ENCODE measurements around the gene KRT2.

The KRT2 gene

DNA sequence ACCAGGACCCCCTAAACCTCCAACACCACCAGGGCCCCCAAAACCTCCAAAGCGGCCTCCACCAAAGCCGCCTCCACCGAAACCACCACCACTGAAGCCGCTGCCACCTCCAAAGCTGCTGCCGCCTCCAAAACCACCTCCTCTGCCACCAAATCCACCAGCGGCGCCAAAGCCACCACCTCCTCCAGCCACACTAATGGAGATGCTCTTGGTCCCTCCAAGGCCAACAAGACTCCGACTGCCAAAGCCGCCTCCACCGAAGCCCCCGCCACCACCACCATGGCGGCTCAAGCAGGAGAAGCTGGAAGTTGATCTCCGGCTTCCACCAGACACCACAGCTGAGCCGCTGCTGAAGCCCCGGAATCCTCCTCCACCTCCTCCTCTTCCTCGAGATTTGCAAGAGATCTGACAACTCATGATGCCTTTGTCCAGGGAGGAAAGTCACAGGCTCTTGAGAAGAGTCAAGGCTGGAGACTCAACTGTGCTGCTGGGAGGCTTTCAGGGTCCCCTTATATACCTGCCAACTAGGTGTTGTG lies at the start of gene KRT2:
Gene KRT2 (minus strand): TSS at position 486 of the 536 bp plus-strand sequence. CDS start 69 bp downstream, at position 417.
- Histone ChIP-seq H3K4me3 (ENCODE audit: low read length in 2 of 2) (no peak within 1 kb of the TSS), H3K9me3 (ENCODE audit: control insufficient read depth in 2 of 2, low read length in 2 of 2) (no peaks in the 10 kb centered on the region), H3K4me1 (ENCODE audit: control insufficient read depth, insufficient read depth, low read length) (peaks cover 2% of the 10 kb centered on the region), H3K36me3 (ENCODE audit: control insufficient read depth in 2 of 2, insufficient read depth in 2 of 2, low read length in 2 of 2) (no peaks in the 10 kb centered on the region), H3K27me3 (ENCODE audit: control insufficient read depth in 1 of 2, insufficient read depth in 2 of 2, low read length in 2 of 2) (peaks cover 0 to 2% of the 10 kb centered on the region in 2 donors), H3K27ac (ENCODE audit: low read length) (no peak within 1 kb of the TSS), H3K9ac (ENCODE audit: low read length in 2 of 2) (no peak within 1 kb of the TSS)

- no peaks in the 10 kb centered on the region for H3K36me3 ChIP-seq (ENCODE audit: control insufficient read depth in 2 of 2, insufficient read depth in 2 of 2, low read length in 2 of 2)
- H3K9ac ChIP-seq (ENCODE audit: low read length in 2 of 2), result no peak overlapping the region
- H3K9me3 ChIP-seq (ENCODE audit: control insufficient read depth in 2 of 2, low read length in 2 of 2), result no peaks in the 10 kb centered on the region
- H3K27ac ChIP-seq (ENCODE audit: low read length), result no peak overlapping the region
- H3K4me1 ChIP-seq (ENCODE audit: control insufficient read depth, insufficient read depth, low read length), result no peaks in the 10 kb centered on the region
- H3K4me3 ChIP-seq (ENCODE audit: low read length in 2 of 2), result no peak overlapping the region
- peaks cover 0 to 25% of the 10 kb centered on the region in 2 donors for H3K27me3 ChIP-seq (ENCODE audit: control insufficient read depth in 1 of 2, insufficient read depth in 2 of 2, low read length in 2 of 2)
These were observed 49.3 kb upstream of the KRT2 start for GRCh38 chr12:52701281-52701680.

GRCh38 chr12:52699960-52700359 lies 47.9 kb upstream of the KRT2 start:
- H3K4me3 ChIP-seq (ENCODE audit: low read length in 2 of 2), result no peak overlapping the region
- H3K9ac ChIP-seq (ENCODE audit: low read length in 2 of 2), result no peak overlapping the region
- H3K4me1 ChIP-seq (ENCODE audit: control insufficient read depth, insufficient read depth, low read length), result no peaks in the 10 kb centered on the region
- H3K9me3 ChIP-seq (ENCODE audit: control insufficient read depth in 2 of 2, low read length in 2 of 2), result no peaks in the 10 kb centered on the region
- no peak overlapping the region for H3K27ac ChIP-seq (ENCODE audit: low read length)
- no peaks in the 10 kb centered on the region for H3K36me3 ChIP-seq (ENCODE audit: control insufficient read depth in 2 of 2, insufficient read depth in 2 of 2, low read length in 2 of 2)
- peaks cover 1 to 26% of the 10 kb centered on the region in 2 donors for H3K27me3 ChIP-seq (ENCODE audit: control insufficient read depth in 1 of 2, insufficient read depth in 2 of 2, low read length in 2 of 2)

- Histone ChIP-seq H3K4me1 (ENCODE audit: control insufficient read depth, insufficient read depth, low read length) (no peaks in the 10 kb centered on the region), H3K27ac (ENCODE audit: low read length) (no peak overlapping the region), H3K27me3 (ENCODE audit: control insufficient read depth in 1 of 2, insufficient read depth in 2 of 2, low read length in 2 of 2) (peaks cover 2 to 27% of the 10 kb centered on the region in 2 donors), H3K9me3 (ENCODE audit: control insufficient read depth in 2 of 2, low read length in 2 of 2) (no peaks in the 10 kb centered on the region), H3K9ac (ENCODE audit: low read length in 2 of 2) (no peak overlapping the region), H3K36me3 (ENCODE audit: control insufficient read depth in 2 of 2, insufficient read depth in 2 of 2, low read length in 2 of 2) (no peaks in the 10 kb centered on the region), H3K4me3 (ENCODE audit: low read length in 2 of 2) (no peak overlapping the region)
These were observed 47.4 kb upstream of the KRT2 start for GRCh38 chr12:52699373-52699772.

- Histone ChIP-seq H3K27me3 (ENCODE audit: control insufficient read depth in 1 of 2, insufficient read depth in 2 of 2, low read length in 2 of 2) (peaks cover 2 to 27% of the 10 kb centered on the region in 2 donors), H3K4me3 (ENCODE audit: low read length in 2 of 2) (no peak overlapping the region), H3K36me3 (ENCODE audit: control insufficient read depth in 2 of 2, insufficient read depth in 2 of 2, low read length in 2 of 2) (no peaks in the 10 kb centered on the region), H3K9ac (ENCODE audit: low read length in 2 of 2) (no peak overlapping the region), H3K4me1 (ENCODE audit: control insufficient read depth, insufficient read depth, low read length) (no peaks in the 10 kb centered on the region), H3K27ac (ENCODE audit: low read length) (no peak overlapping the region), H3K9me3 (ENCODE audit: control insufficient read depth in 2 of 2, low read length in 2 of 2) (no peaks in the 10 kb centered on the region)
These were observed 46.8 kb upstream of the KRT2 start for GRCh38 chr12:52698651-52699340.

GRCh38 chr12:52697058-52697582 lies 45.1 kb upstream of the KRT2 start:
- H3K9ac ChIP-seq (ENCODE audit: low read length in 2 of 2), result no peak overlapping the region
- peaks cover 2 to 36% of the 10 kb centered on the region in 2 donors for H3K27me3 ChIP-seq (ENCODE audit: control insufficient read depth in 1 of 2, insufficient read depth in 2 of 2, low read length in 2 of 2)
- H3K4me1 ChIP-seq (ENCODE audit: control insufficient read depth, insufficient read depth, low read length), result no peaks in the 10 kb centered on the region

DNA sequence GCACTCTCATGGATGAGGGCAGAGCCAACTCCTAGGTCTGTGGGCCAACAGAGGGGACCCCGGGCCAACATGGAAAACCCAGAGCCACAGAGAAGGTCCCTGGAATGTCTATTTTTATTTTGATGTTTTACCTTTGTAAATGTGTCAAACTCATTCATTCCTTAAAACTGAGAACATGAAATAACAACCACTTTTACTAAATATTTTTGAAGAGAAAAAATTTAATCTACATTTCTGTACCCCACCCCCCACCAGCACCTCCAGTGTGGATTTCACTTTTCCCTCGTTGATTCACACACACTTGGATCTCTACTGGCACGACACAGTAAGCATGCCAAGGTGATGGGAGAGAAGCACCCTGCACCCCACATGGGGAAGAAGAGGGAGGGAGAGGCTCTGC lies 44.6 kb upstream of the KRT2 start:
- Histone ChIP-seq H3K27me3 (ENCODE audit: control insufficient read depth in 1 of 2, insufficient read depth in 2 of 2, low read length in 2 of 2) (peaks cover 2 to 34% of the 10 kb centered on the region in 2 donors), H3K9ac (ENCODE audit: low read length in 2 of 2) (no peak overlapping the region), H3K4me1 (ENCODE audit: control insufficient read depth, insufficient read depth, low read length) (no peaks in the 10 kb centered on the region), H3K27ac (ENCODE audit: low read length) (no peak overlapping the region), H3K4me3 (ENCODE audit: low read length in 2 of 2) (no peak overlapping the region), H3K36me3 (ENCODE audit: control insufficient read depth in 2 of 2, insufficient read depth in 2 of 2, low read length in 2 of 2) (no peaks in the 10 kb centered on the region), H3K9me3 (ENCODE audit: control insufficient read depth in 2 of 2, low read length in 2 of 2) (no peaks in the 10 kb centered on the region)

More at GRCh38 chr12:52697058-52697582, 45.1 kb upstream of the KRT2 start:
- H3K27ac ChIP-seq (ENCODE audit: low read length), result no peak overlapping the region
- no peak overlapping the region for H3K4me3 ChIP-seq (ENCODE audit: low read length in 2 of 2)
- no peaks in the 10 kb centered on the region for H3K36me3 ChIP-seq (ENCODE audit: control insufficient read depth in 2 of 2, insufficient read depth in 2 of 2, low read length in 2 of 2)
- H3K9me3 ChIP-seq (ENCODE audit: control insufficient read depth in 2 of 2, low read length in 2 of 2), result no peaks in the 10 kb centered on the region

DNA sequence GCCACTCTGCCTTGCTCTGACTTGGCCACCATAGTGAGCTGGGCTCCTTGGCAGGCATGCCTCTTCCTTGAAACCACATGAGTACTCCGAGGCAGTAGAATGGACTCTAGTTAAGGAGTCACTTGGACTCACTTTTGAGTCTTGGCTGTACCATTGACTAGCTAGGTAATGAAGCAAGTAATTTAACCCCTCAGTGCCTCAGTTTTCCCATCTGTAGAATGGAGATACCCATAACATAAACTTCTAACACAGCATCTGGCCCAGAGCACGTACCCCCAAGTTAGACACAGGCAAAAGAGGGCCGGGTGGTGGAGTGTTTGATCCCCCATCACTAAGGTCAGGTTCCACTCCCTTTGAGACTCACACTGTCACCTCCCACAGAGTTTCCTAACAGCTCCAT lies 43.0 kb upstream of the KRT2 start:
- no peaks in the 10 kb centered on the region for H3K36me3 ChIP-seq (ENCODE audit: control insufficient read depth in 2 of 2, insufficient read depth in 2 of 2, low read length in 2 of 2)
- no peak overlapping the region for H3K9ac ChIP-seq (ENCODE audit: low read length in 2 of 2)
- peaks cover 13% of the 10 kb centered on the region for H3K4me1 ChIP-seq (ENCODE audit: control insufficient read depth, insufficient read depth, low read length)
- peaks cover 2 to 37% of the 10 kb centered on the region in 2 donors for H3K27me3 ChIP-seq (ENCODE audit: control insufficient read depth in 1 of 2, insufficient read depth in 2 of 2, low read length in 2 of 2)
- no peak overlapping the region for H3K4me3 ChIP-seq (ENCODE audit: low read length in 2 of 2)
- no peaks in the 10 kb centered on the region for H3K9me3 ChIP-seq (ENCODE audit: control insufficient read depth in 2 of 2, low read length in 2 of 2)
- H3K27ac ChIP-seq (ENCODE audit: low read length), result no peak overlapping the region

DNA sequence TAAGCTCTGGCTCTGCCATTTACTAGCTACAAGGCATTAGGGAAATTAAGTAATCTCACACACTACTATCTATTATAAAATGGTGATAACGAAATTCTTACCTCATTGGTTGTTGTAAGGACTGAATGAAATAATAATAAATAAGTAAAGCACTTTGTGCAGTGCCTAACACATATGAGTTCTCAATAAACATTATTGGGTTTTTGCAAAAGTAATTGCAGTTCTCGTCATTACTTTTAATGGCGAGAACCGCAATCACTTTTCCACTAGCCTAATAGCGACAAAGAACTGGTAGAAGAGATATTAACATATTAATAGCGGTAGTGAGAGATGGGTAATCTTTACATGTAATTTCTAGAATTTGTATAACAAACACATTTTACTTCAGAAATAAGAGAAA lies 42.1 kb upstream of the KRT2 start:
- H3K9me3 ChIP-seq (ENCODE audit: control insufficient read depth in 2 of 2, low read length in 2 of 2), result no peaks in the 10 kb centered on the region
- H3K27me3 ChIP-seq (ENCODE audit: control insufficient read depth in 1 of 2, insufficient read depth in 2 of 2, low read length in 2 of 2), result peaks cover 2 to 38% of the 10 kb centered on the region in 2 donors
- H3K4me3 ChIP-seq (ENCODE audit: low read length in 2 of 2), result no peak overlapping the region
- H3K36me3 ChIP-seq (ENCODE audit: control insufficient read depth in 2 of 2, insufficient read depth in 2 of 2, low read length in 2 of 2), result no peaks in the 10 kb centered on the region
- peaks cover 13% of the 10 kb centered on the region for H3K4me1 ChIP-seq (ENCODE audit: control insufficient read depth, insufficient read depth, low read length)
- H3K27ac ChIP-seq (ENCODE audit: low read length), result no peak overlapping the region
- H3K9ac ChIP-seq (ENCODE audit: low read length in 2 of 2), result no peak overlapping the region

DNA sequence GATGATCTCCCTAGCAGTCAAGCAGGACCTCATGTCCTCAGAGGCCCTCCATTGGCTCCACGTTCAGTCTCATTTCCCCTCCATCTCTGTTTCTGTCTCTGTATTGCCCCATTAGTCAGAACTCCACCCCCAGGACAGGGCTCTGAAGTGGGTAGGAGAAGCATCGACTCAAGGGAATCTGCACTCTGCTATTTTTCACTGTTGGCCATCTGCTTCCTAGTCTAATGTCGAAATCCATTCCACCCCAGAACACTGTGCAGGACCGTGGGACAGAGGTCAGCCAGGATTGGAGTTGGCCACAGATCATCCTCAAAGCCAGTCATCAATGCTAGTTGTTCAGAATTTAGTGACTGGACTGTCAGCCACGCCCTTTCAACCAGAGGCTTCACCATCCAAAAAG lies 41.2 kb upstream of the KRT2 start:
- no peak overlapping the region for H3K9ac ChIP-seq (ENCODE audit: low read length in 2 of 2)
- H3K9me3 ChIP-seq (ENCODE audit: control insufficient read depth in 2 of 2, low read length in 2 of 2), result no peaks in the 10 kb centered on the region
- no peaks in the 10 kb centered on the region for H3K36me3 ChIP-seq (ENCODE audit: control insufficient read depth in 2 of 2, insufficient read depth in 2 of 2, low read length in 2 of 2)
- peaks cover 4 to 40% of the 10 kb centered on the region in 2 donors for H3K27me3 ChIP-seq (ENCODE audit: control insufficient read depth in 1 of 2, insufficient read depth in 2 of 2, low read length in 2 of 2)
- H3K27ac ChIP-seq (ENCODE audit: low read length), result no peak overlapping the region
- H3K4me3 ChIP-seq (ENCODE audit: low read length in 2 of 2), result no peak overlapping the region
- peaks cover 13% of the 10 kb centered on the region for H3K4me1 ChIP-seq (ENCODE audit: control insufficient read depth, insufficient read depth, low read length)

GRCh38 chr12:52692254-52692653 lies 40.2 kb upstream of the KRT2 start:
- Histone ChIP-seq H3K36me3 (ENCODE audit: control insufficient read depth in 2 of 2, insufficient read depth in 2 of 2, low read length in 2 of 2) (no peaks in the 10 kb centered on the region), H3K27me3 (ENCODE audit: control insufficient read depth in 1 of 2, insufficient read depth in 2 of 2, low read length in 2 of 2) (peaks cover 6 to 47% of the 10 kb centered on the region in 2 donors), H3K4me1 (ENCODE audit: control insufficient read depth, insufficient read depth, low read length) (peaks cover 13% of the 10 kb centered on the region), H3K4me3 (ENCODE audit: low read length in 2 of 2) (no peak overlapping the region), H3K9ac (ENCODE audit: low read length in 2 of 2) (no peak overlapping the region), H3K9me3 (ENCODE audit: control insufficient read depth in 2 of 2, low read length in 2 of 2) (no peaks in the 10 kb centered on the region), H3K27ac (ENCODE audit: low read length) (no peak overlapping the region)

Data from stomach smooth muscle (tissue), 2 donors.